NCI-H524 (cell line): ENCODE measurements around the gene CLCA2.
A peak's percentile ranks its signal among the peaks of the same experiment; 100 is the strongest.

Source experiments
- DNase-seq, 2 experiments: peaks; one replicate each; lab custom pipeline; 2025; lab: John Stamatoyannopoulos, UW

The CLCA2 gene

DNA sequence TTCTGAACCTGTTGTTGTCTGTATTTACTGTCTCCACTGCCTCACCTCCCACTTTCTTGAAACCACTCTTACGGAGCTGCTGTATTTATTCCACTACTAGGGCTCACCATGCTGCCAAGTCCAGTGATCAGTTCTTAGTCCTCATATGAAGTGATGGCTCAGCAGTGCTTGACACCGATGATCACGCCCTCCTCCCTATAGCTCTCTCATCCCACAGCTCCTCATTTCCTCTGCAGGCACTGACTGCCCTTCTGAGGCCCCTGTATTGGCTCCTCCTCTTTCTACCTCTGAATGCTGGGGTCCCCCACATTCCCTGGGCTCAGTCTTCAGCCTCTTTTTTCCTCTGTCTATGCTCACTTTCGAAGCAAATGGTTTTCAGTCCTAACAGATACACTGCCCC lies 48.2 kb downstream of the CLCA2 start:
- no peak for DNase-seq

DNA sequence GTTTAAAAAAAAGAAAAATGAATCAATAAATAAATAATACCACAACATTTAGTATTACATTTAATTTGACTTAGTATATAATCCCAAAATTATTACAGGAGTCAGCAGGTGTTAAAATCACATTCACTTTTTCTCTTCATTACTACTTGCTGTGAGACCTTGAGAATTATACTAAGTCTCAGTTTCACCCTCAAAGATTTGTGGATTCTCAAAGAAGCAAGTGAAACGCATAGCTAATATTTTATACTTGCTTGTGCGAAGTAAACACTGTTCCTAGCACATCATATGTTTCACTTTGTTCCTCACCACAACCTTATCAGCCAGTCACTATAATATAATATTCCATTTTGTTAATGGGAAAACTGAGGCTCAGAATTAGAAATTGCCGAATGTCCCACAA lies 48.8 kb downstream of the CLCA2 start:
- no peak for DNase-seq

DNA sequence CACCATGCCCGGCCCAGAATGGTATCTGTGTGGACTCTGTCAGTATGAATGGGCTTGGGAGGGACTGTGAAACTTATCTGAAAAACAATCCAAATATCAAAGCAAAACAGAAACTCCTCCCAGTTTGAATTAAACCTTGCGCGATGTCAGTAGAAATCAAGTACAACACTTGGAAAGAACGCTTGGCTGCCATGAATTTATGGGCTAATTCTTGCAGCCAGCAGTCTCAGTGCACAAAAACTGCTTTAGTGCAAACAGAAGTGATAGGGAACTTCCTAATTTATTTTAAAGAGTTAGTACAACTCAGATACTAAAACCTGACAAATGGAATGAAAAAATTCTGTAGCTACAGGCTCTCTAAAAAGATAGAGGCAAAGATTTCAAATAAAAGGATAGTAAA lies 53.3 kb downstream of the CLCA2 start:
- no peak for DNase-seq

DNA sequence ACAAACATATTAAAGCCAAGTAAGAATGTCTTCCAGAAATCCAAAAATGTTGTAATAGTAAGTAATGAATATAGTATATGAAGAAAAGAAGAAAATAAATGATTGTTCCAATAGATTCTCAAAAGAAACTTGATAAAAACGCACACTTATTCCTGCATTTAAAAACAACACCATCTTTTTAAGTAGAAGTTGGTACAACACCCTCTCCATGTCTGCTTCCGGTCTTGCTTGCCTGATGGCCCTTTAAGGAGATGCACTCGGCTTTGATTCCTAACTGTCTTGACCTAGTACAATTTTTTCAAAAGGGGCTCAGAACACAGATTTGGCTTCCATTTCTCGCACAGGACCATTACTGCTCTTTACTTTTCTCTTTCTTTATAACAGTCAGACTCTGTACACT lies 53.7 kb downstream of the CLCA2 start:
- no peak for DNase-seq

DNA sequence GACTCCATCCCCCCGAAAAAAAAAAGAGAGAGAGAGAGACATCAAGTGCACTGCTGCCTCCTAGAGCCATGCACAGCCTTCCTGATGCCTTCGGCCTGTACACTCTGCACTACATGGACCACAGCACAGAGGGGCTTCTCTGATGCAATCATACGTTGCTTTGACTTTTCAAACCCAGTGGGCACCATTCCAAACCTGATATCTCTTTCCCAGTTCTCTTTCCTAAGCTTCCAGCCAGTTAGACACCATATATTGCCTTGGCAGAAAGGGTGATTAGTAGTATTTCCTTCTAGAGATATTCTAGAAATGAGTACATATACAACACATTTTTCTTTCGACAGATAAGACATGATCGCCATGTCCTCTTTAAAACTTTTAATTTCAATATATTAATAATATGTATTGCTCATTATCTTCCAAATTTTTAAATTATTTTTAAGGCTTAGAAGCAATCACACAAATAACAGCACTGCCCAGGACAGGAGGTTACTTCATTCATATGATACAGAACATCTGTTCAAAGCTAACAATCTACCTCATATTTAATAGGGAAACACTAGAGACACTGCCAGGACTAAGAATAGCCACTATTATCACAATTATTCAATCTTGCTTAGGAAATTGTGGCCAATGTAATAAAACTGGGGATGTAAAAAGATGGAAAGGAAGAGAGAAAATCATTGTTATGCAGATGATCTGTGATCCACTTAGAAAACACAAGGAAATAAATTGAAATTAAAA lies 54.6 kb downstream of the CLCA2 start:
- DNase-seq: no peak

DNA sequence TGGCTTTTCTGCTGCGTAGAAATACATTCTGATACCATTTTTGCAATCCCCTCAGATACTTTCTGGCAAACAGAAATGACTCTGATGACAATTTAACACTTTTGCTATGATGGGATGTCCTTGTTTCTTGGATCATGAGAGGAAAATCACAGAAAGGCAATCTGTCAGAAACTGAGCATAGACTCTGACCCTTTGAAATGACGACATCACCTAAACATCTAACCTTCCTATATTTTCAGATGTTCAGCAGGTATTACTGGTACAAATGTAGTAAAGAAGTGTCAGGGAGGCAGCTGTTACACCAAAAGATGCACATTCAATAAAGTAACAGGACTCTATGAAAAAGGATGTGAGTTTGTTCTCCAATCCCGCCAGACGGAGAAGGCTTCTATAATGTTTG lies 58.0 kb downstream of the CLCA2 start:
- no peak for DNase-seq

DNA sequence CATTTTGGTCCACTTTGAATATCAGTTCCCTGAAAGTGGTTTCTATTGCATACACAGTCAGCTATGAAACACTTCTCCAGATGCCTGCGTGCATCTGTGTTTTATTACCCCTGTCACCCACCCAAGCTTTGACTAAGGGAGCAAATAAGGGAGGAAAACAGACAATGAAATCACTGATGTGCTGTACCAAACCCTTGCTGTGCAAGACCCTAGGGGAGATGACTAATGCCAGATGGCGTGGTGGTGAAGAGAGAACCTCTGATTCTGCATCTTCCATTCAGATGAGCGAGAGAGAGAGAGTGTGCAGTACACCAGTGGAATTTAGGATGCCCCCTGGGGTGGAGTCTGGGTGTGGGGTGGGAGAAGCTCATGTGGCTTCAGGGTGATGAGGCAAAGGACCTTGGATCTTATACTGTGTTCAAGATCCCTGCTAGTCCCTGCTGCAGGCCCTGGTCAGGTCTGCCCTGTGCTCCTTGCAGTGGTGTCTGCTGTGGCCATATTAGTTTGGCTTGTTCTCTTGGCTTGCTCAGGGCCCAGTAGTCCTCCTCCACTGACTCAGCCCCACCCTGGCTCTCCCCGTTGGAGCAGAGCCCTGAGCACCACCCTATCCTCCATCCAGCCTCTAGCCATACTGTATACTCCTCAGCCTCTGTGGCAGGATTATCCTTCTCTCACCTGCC lies 63.3 kb downstream of the CLCA2 start:
- DNase-seq: no peak

DNA sequence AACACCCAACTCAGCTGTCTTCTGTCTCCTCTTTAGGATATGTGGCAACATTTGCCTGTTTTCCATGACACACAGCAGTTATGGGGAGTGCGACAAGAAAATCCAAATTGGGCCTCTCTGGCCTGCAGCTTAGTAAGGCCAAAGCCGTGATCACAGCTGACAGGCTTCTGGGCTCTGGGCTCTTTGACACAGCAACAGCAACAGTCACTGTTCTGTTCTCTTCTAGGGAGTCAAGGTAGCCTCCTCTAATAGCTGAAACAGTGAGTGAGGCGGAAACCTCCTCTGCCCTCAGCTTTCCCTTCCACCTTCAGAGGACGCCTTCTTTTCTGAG lies 63.8 kb downstream of the CLCA2 start:
- no peak for DNase-seq

DNA sequence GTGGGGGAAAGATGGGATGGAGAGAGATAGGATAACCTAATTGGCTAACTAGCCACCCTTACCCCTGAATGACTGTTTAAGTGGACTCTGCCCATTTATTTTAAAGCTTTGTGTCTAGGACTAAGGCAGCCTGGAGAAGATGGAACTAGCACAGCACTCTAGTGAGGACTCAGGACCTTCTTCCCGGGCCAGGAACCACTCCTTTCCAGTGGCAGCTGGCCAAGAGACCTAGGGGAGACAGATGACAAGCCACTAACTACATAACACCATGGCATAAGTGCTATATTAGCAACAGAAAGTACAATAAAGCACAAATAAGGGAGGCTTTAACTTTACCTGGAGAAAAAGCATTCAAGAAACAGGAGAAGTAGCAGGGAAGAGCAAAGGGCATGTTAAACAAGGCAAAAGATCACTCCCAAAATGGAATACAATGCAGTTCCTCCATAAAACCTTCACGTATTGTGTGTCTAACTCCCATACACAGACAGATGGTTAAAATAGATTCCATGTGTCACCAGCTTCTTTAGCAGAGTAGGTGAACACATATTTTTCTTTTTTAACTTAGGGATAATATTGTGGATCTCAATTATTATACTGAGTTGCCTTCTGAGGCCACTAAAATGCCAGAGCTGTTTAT lies 65.4 kb downstream of the CLCA2 start:
- DNase-seq: peak in 1 of 2 experiments; percentile 30

DNA sequence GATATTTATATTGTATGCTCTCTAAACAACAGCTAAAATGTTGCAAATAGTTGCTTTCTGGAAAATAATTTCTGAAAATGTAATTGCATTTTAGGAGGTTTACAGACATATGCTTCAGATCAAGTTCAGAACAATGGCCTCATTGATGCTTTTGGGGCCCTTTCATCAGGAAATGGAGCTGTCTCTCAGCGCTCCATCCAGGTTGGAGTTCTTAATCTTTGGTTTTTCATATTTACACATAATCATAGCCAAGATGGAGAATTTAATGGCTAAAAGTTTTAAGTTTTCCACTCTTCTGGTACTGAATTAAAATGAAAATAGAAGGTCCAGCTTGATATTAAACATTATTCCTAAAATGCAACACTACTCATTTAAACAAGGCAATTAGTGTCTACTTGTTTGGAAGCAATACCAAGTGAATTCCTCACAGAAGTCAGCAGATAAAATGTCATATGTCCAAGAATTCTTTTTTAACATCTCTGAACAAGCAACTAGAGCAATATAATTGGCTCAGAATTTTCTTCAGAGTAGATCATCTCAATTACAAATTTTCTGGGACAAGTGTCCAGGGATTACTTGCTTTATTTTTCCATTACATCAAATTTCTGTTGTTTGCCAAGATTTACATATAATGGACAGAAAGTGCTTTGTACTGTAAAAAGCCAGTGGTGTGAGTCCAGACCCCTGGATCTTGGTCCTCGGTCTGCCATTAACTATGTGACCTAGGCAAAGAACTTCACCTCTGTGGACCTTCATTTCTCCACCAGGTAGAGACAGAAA lies 67.4 kb downstream of the CLCA2 start:
- no peak for DNase-seq

DNA sequence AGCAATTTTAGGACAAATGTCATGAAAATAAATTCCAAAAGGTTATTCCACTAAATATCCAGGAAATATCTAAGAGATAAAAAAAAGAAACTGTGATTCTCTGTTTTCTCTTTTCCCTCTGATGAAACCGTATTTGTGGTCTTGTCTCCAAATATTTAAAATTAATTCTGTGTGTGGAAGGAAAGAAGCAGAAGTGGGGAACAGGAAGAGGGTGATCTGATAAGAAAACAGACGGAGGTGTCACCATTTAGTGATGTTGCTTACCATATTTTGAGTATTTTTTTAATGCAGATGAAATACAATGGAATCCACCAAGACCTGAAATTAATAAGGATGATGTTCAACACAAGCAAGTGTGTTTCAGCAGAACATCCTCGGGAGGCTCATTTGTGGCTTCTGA lies 74.3 kb downstream of the CLCA2 start:
- no peak for DNase-seq

DNA sequence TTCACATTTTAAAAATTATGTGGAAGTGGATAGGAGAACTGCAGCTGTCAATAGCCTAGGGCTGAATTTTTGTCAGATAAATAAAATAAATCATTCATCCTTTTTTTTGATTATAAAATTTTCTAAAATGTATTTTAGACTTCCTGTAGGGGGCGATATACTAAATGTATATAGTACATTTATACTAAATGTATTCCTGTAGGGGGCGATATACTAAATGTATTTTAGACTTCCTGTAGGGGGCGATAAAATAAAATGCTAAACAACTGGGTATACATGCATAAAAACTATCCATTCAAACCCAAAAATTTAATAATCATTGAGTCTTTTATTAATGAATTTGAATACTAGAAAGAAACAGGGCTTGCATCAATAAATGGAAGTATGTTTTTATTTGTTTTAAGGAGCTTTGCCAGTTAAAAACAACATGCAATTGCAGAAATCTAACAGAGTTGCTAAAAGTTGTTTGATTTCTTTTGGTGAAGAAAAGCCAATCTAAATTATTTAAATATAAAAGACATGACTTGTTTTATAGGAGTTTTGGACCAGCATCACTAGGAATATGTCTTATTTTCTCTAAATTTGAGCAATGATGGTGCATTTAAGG lies 76.1 kb downstream of the CLCA2 start:
- peak in 1 of 2 experiments; percentile 62 for DNase-seq

DNA sequence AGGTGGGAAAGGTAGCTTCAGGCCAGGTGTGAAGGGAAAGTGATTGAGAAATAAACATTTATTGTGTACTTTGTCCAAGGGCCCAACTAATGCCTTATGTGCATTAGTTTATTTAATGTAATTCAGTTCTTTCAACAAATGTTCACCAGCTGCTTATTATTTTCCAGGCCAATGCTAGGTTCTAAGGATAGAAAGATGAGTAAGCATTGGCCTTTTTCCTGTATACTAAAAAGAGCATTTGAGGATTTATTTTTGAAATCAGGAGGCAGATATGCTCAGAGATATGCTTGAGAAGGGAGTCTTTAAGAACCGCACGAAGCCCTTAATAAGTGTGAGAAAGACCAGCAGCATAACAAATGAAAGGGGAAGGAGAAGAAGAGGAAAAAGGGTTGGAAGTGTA lies 76.7 kb downstream of the CLCA2 start:
- DNase-seq: no peak

DNA sequence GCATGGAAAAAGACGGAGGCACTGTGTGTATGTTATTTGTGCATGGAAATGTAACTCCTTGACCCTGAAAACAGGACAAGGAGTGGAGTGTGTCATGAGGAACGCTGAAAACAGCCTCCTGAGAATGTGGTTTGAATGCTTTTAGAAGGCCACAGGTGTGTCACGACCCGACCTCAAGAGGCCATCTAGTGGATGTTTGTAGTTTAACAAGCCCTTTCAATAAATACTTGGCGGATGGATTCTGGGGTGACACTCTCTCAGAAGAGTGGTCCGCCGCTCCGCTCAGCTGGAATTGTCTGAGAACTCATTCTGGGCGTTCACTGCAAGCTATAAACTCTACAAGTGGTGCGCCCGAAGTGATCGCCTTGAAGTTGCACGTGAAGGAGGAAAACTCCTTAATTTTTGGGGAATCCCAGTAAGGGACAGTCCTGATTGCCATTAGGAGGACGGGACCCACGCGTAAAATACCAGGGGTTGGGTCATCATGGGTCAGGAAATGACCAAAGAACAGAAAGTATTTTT lies 78.2 kb downstream of the CLCA2 start:
- peak in 1 of 2 experiments; percentile 57 for DNase-seq

DNA sequence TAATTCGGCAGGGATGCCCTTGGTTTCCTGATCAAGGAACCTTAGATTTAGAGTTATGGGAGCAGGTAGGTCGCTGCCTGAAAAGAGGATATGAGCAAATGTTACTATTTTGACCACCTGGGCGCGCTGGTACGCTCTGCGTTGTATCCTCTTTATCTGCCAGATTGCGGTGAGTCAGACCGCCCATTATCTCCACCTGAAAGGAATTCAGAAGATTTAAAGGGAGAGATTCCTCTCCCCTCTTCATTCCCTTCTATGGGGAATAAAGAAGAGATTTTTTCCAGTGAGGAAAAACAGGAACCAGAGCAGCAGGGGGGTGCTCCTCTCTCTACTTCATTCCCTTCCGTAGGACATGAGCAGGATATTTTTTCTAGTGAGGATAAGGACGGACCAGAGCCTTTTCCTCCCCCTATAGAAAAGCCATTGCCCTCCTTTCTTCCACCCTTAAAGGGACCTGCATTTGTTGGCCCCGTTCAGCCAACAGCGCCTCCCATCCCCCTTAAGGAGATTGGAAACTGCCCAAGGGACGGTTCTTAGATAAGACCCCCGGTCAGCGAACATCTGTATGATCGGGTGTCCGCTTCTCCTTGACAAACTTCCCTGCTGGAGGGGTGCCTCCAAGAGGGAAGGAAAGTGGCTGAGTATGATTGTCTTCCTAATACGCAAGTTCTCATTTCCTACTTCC lies 78.9 kb downstream of the CLCA2 start:
- peak; percentile 21 to 75 for DNase-seq

DNA sequence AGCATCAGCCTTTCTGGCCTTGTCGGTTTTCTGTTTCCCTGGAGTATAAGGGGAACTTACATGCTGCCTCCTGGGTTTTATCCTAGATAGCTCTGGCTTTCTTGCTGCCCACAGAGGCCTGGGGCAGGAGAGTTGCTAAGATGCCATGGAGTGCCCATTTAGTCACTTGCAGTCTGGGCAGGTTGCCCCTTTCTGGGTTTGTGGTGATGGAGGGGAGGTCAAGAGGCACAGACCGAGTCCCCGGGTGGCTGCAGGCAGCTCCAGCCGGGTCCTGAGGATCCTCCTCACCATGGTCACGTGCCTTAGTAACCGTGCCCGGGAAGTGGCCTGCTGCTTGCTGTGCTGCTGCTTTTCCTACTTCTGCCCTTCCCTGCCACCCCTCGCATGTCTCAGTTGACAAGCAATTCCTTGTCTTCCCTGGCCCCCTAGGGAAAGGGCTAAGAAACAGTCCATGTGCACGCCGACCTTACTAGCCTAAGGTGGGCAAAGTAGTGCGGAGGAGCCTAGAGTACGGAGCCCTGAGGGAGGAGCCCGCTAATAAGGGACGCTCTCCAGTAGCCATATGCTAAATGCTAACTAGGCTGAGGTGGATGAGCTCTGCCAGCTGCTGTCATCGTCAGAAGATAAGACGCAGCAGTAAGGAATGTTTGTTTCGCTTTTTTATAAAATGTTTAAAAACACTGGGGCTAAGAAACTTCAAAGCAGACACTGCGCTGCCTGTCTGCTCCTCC lies 79.6 kb downstream of the CLCA2 start:
- DNase-seq: peak; percentile 69 to 80

DNA sequence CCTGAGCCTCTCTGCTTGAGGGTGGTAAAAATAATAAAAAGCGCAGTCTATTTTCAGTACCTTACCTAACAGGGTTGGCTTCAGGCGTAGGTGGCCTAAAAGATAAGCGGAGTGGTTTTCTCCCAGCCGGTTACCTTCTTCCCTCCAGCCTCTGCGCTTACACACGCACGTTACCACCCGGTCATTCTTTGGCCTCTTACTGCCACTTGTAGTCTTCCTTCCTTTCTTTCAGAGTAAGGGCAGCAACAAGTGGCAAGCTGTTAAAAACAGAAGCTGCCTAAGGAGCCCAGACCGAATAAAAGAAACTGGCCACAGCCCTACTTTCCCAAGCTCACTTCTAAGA lies 80.1 kb downstream of the CLCA2 start:
- DNase-seq: peak; percentile 21 to 63

DNA sequence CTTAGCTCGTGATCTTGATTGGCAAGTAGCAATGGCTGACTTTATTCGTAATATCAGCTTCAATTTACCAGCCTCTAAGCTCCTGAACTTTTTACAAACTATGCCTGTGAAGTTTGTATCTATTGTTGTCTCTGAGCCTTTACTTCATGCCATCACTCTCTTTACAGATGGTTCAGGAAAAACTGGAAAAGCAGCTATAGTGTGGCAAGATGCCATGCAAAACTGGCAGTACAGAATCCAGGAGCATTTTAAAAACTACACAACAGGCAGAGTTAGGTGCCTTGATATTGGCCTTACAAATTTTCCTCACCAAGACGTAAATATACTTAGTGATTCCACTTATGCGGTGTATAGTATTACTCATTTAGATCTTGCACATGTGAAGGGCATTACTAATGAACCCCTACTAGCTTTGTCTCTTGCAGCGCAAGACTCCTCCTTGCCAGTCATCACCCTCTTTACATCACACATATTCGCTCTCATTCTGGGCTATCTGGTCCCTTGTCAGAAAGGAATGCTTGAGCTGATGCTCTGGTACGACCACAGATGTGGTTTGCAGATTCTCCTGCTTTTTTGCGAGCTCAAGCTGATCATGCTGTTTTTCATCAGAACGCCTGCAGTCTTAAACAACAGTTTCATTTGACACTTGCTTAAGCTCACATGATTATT lies 81.1 kb downstream of the CLCA2 start:
- no peak for DNase-seq

DNA sequence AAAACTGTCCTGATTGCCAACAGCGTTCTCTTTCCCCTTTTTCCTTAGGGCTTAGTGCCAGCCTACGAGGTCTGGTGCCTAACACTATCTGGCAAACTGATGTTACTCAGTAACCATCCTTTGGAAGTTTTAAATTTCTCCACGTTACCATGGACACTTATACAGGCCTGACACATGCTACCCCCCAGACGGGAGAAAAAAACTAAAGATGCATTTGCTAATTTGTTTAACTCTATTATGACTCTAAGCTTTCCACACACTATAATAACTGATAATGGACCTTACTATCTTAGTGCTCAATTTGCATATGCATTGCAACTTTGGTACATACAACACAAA lies 81.6 kb downstream of the CLCA2 start:
- DNase-seq: no peak
